Esophagus muscularis mucosa (tissue), 3 donors: ENCODE data around the gene TERB1.

Experiments
- CTCF ChIP-seq, 3 experiments: fragments of 200-600 bp in 2 of 3; fragments of 450-650 bp in 1 of 3; sonication (generic) in 2 of 3; IDR thresholded peaks; one replicate each; pipeline ENCODE4 v1.5.1; 2017 to 2019; ENCODE audit warnings: antibody characterized with exemption in 3 of 3, mild to moderate bottlenecking in 2 of 3, moderate library complexity in 1 of 3
- POLR2AphosphoS5 ChIP-seq, 2 donors: sonication (generic); formaldehyde crosslinking; IDR thresholded peaks; one replicate each; pipeline ENCODE4 v1.6.1; 2017; ENCODE audit warnings: antibody characterized with exemption in 2 of 2

GRCh38 chr16:66787427-66787826 lies 14.0 kb downstream of the TERB1 start:
- TF ChIP-seq CTCF (IDR thresholded peaks at IDR 0.05) (no peak), POLR2AphosphoS5 (IDR thresholded peaks at IDR 0.05) (no peak)
